GM12878 (cell line): ENCODE measurements around the gene IFI30. TPM values are rescaled to one million over a fixed set of nuclear protein-coding genes. Genes with fewer than 3 reads are reported as not detected.
A peak's percentile ranks its signal among the peaks of the same experiment; 100 is the strongest.

Experiments
- ATAC-seq: fragments of 200-7000 bp; cut with Tn5 transposase; 3 replicates; pipeline ENCODE4 v1.9.1; 2020; ENCODE audit warnings: mild to moderate bottlenecking, moderate library complexity
- BruUV-seq: library from RNA; stranded (reverse); fragments of 400-500 nt; replicated peaks from 2 replicates; lab custom pipeline; 2021; lab: Mats Ljungman, UMichigan
- CTCF ChIA-PET: fragments of 300-600 bp; sonication (Branson Sonifier 250); formaldehyde crosslinking; extraction: SDS; loops from one replicate; lab custom pipeline; 2021; ENCODE audit warnings: inconsistent platforms; lab: Yijun Ruan, JAX
- POLR2A ChIA-PET: fragments of 350-600 bp; formaldehyde crosslinking; extraction: SDS; loops from one replicate; lab custom pipeline; 2021; ENCODE audit warnings: inconsistent platforms; lab: Charles Lee
- RAD21 ChIA-PET: fragments of 300-600 bp; sonication (Branson Sonifier 250); formaldehyde crosslinking; loops from one replicate; lab custom pipeline; 2023; ENCODE audit warnings: antibody characterized with exemption; ENCODE audit not compliant: unreplicated experiment; lab: Charles Lee
- SMC1A ChIA-PET: fragments of 300-600 bp; sonication (Branson Sonifier 250); formaldehyde crosslinking; loops from one replicate; lab custom pipeline; 2023; ENCODE audit not compliant: unreplicated experiment, uncharacterized antibody; lab: Charles Lee
- DNase-seq: peaks from one replicate; pipeline ENCODE4 v3.0.0-alpha.2; 2011; ENCODE audit warnings: low read depth, low spot score
- FAIRE-seq: peaks from 3 replicates; lab custom pipeline; 2011; peaks lifted over from hg19 to GRCh38; lab: Jason Lieb, UNC
- H2AFZ ChIP-seq: 2 replicates; pipeline ENCODE4 v1.6.0; 2011; ENCODE audit warnings: low read depth, low read length, control low read depth; ENCODE audit not compliant: control insufficient read depth
- H3K27ac ChIP-seq: 2 replicates; pipeline ENCODE4 v1.5.1; 2011; ENCODE audit warnings: control low read depth; ENCODE audit not compliant: control insufficient read depth, insufficient read depth
- H3K27me3 ChIP-seq, 2 experiments: replicated peaks in 1 of 2; 2 replicates each; pipeline versions ENCODE4 v1.6.0 to v1.6.1; 2011; ENCODE audit warnings: low read length in 1 of 2; ENCODE audit not compliant: control insufficient read depth in 2 of 2, insufficient read depth in 2 of 2
- H3K36me3 ChIP-seq, 2 experiments: 2 replicates each; pipeline ENCODE4 v1.5.1; 2011; ENCODE audit warnings: low read length in 1 of 2; ENCODE audit not compliant: control insufficient read depth in 2 of 2, insufficient read depth in 2 of 2
- H3K4me1 ChIP-seq: 2 replicates; pipeline ENCODE4 v1.6.1; 2011; ENCODE audit warnings: mild to moderate bottlenecking, low read length, moderate library complexity, mixed read lengths; ENCODE audit not compliant: control insufficient read depth, insufficient read depth
- H3K4me2 ChIP-seq: 2 replicates; pipeline ENCODE4 v1.6.0; 2011; ENCODE audit warnings: control low read depth; ENCODE audit not compliant: control insufficient read depth, insufficient read depth
- H3K4me3 ChIP-seq: fragments of 200-600 bp; sonication (generic); 2 replicates; pipeline ENCODE4 v1.5.1; 2016
- H3K79me2 ChIP-seq: 2 replicates; pipeline ENCODE4 v1.6.0; 2011; ENCODE audit warnings: low read length; ENCODE audit not compliant: control insufficient read depth, insufficient read depth
- H3K9ac ChIP-seq: 2 replicates; pipeline ENCODE4 v1.8.0; 2011; ENCODE audit warnings: low read length, control low read depth, mixed read lengths; ENCODE audit not compliant: control insufficient read depth, insufficient read depth
- H3K9me3 ChIP-seq: replicated peaks from 3 replicates; pipeline ENCODE4 v1.5.1; 2011; ENCODE audit warnings: mild to moderate bottlenecking, low read length; ENCODE audit not compliant: control insufficient read depth, insufficient read depth
- H4K20me1 ChIP-seq: 2 replicates; pipeline ENCODE4 v1.6.0; 2011; ENCODE audit not compliant: control insufficient read depth, insufficient read depth
- CREM ChIP-seq: IDR thresholded peaks from 2 replicates; pipeline ENCODE4 v1.6.1; 2014; ENCODE audit warnings: antibody characterized with exemption, low read depth
- EGR1 ChIP-seq, 2 experiments: IDR thresholded peaks; 1 replicate in 1 of 2; 2 replicates in 1 of 2; pipeline ENCODE4 v1.6.1; 2011 to 2012; ENCODE audit warnings: low read depth in 2 of 2, low read length in 2 of 2, borderline replicate concordance in 1 of 2, mild to moderate bottlenecking in 1 of 2, moderate library complexity in 1 of 2
- ESRRA ChIP-seq: IDR thresholded peaks from 2 replicates; pipeline ENCODE4 v1.6.1; 2012; ENCODE audit warnings: mild to moderate bottlenecking, low read length, improper control_type of control experiment
- MTA3 ChIP-seq: IDR thresholded peaks from 2 replicates; pipeline ENCODE4 v1.6.1; 2012; ENCODE audit warnings: low read length, inconsistent platforms, borderline replicate concordance
- MYB ChIP-seq: fragments of 150-350 bp; IDR thresholded peaks from 2 replicates; pipeline ENCODE4 v1.6.1; 2014; ENCODE audit warnings: mild to moderate bottlenecking, low read depth, low read length, borderline replicate concordance
- SIN3A ChIP-seq: IDR thresholded peaks from 2 replicates; pipeline ENCODE4 v1.6.1; 2012; ENCODE audit warnings: low read depth, low read length, improper control_type of control experiment
- SP1 ChIP-seq: IDR thresholded peaks from one replicate; pipeline ENCODE4 v1.6.1; 2011; ENCODE audit warnings: low read depth, low read length
- SRF ChIP-seq, 2 experiments: IDR thresholded peaks; 2 replicates each; pipeline ENCODE4 v1.6.1; 2011; ENCODE audit warnings: low read depth in 2 of 2, low read length in 2 of 2, mild to moderate bottlenecking in 1 of 2, moderate library complexity in 1 of 2
- USF1 ChIP-seq: IDR thresholded peaks from 2 replicates; pipeline ENCODE4 v1.6.1; 2011; ENCODE audit warnings: borderline replicate concordance, low read depth, mild to moderate bottlenecking, moderate library complexity, mixed read lengths, low read length; ENCODE audit not compliant: insufficient read depth; ENCODE audit errors: extremely low read length
- WGBS: methylation state at CpG from one replicate; pipeline ENCODE4 v1.1.6; 2016; ENCODE audit warnings: low lambda C conversion rate; ENCODE audit not compliant: insufficient replicate concordance, insufficient coverage; ENCODE audit errors: missing lambda C conversion rate; 5-methylcytosine and 5-hydroxymethylcytosine counted together
- in situ Hi-C: fragments of 300-500 bp; cut with MboI; formaldehyde crosslinking; loops from 9 replicates; pipeline ENCODE4 v1.14.3; 2018; ENCODE audit warnings: mixed read lengths
- intact Hi-C: fragments of 100-400 bp; cut with micrococcal nuclease; formaldehyde crosslinking; loops from one replicate; pipeline ENCODE4 v1.14.2; 2022; ENCODE audit not compliant: unreplicated experiment
- polyA plus RNA-seq, 11 experiments: library from polyadenylated mRNA; depleted of rRNA in 4 of 11; unstranded in 6 of 11; stranded (reverse) in 5 of 11; fragments of >200 nt; fragmentation: Nextera tagmentation in 4 of 11; fragmentation: Illumina TruSeq in 1 of 11; extraction: Ambion mirVana in 4 of 11; extraction: Trizol in 1 of 11; gene quantifications; 1 replicate in 1 of 11; 2 replicates in 10 of 11; pipeline versions ENCODE4 v1.2.1 to v1.2.3, GENCODE V29; 2011 to 2016; ENCODE audit warnings: inconsistent platforms in 2 of 11, missing spikeins in 2 of 11, low read depth in 1 of 11
- total RNA-seq, 4 experiments: library from RNA; depleted of rRNA in 3 of 4; stranded (reverse); fragments of >200 nt in 3 of 4; fragmentation: Illumina TruSeq in 1 of 4; extraction: Trizol in 1 of 4; gene quantifications; 2 replicates each; pipeline versions ENCODE4 v1.2.1 to v1.2.3, GENCODE V29; 2013 to 2021
- TF ChIP-seq, protein P1 (sequence below): fragments of 450-650 bp; formaldehyde crosslinking; IDR thresholded peaks from 2 replicates; pipeline ENCODE4 v1.4.0; 2022; ENCODE audit warnings: mild to moderate bottlenecking, moderate library complexity
- TF ChIP-seq, protein P2 (sequence below), 3 experiments: IDR thresholded peaks in 2 of 3; conservative IDR thresholded peaks in 1 of 3; 2 replicates each; pipeline ENCODE4 v1.5.1; 2011; ENCODE audit warnings: low read depth in 3 of 3, low read length in 3 of 3, mild to moderate bottlenecking in 3 of 3, control low read depth in 2 of 3, moderate library complexity in 2 of 3, inconsistent platforms in 1 of 3, mixed read lengths in 1 of 3; ENCODE audit not compliant: control insufficient read depth in 2 of 3, insufficient read depth in 1 of 3; ENCODE audit errors: extremely low read depth in 1 of 3
- TF ChIP-seq, protein P3 (sequence below): fragments of 150-350 bp; IDR thresholded peaks from 2 replicates; pipeline ENCODE4 v1.6.1; 2014; ENCODE audit warnings: mild to moderate bottlenecking, low read depth, low read length

The IFI30 gene
- total and polyA plus RNA-seq, 10 of the 15 experiments (the other 5 are each of a cell fraction or from before 2014, with no cell fraction given) = 221 to 1,112 (median 451) TPM

- ChIA-PET RAD21 (interaction anchor here (0.6 to 8.1 kb wide), 13 partner anchors 11 to 137 kb away, joined by 3 to 175 read pairs (median 5); partner anchors contain the start of genes JUND, MPV17L2 and PIK3R2), CTCF (interaction anchor here (0.8 to 11.7 kb wide), 4 partner anchors 10 to 126 kb away, joined by 3 to 213 read pairs (median 17); partner anchors contain the start of gene MPV17L2), SMC1A (interaction anchor here (0.6 to 9.5 kb wide), 8 partner anchors 8 to 146 kb away, joined by 3 to 121 read pairs (median 4); a partner anchor contains a TSS), POLR2A (interaction anchor here (0.7 to 3.4 kb wide), 6 partner anchors 8 to 155 kb away, joined by 3 to 22 read pairs (median 8); partner anchors contain the start of gene MPV17L2)
- Histone ChIP-seq H3K9me3 (no peaks in the 10 kb centered on the region), H3K27me3 (no peaks in the 10 kb centered on the region), H3K36me3 (peaks cover 0 to 12% of the 10 kb centered on the region in 2 experiments; a peak in 2 of 4 replicates), H2AFZ (peak overlapping the region; percentile 82), H3K79me2 (peaks cover 9% of the 10 kb centered on the region), H3K4me1 (peaks cover 6% of the 10 kb centered on the region), H3K27ac (no peak overlapping the region), H4K20me1 (no peaks in the 10 kb centered on the region), H3K4me2 (peak overlapping the region; percentile 56), H3K9ac (no peak overlapping the region; the same call in 1 of the 2 replicates), H3K4me3 (peak overlapping the region; percentile 86)
- intact Hi-C loops (loop anchor here (10.0 kb wide), 1 partner anchor 212 kb away; the partner anchor contains the start of gene SSBP4), in situ Hi-C loops (no loop called here)
- DNase-seq (no peak), FAIRE-seq (peak; percentile 72), ATAC-seq (peak; percentile 9)
- 1% methylated on average over 32 of the region's 32 CpGs for WGBS
- no TSS peak for BruUV-seq
- TF ChIP-seq MYB = no peak
- TF ChIP-seq, protein P1, sequence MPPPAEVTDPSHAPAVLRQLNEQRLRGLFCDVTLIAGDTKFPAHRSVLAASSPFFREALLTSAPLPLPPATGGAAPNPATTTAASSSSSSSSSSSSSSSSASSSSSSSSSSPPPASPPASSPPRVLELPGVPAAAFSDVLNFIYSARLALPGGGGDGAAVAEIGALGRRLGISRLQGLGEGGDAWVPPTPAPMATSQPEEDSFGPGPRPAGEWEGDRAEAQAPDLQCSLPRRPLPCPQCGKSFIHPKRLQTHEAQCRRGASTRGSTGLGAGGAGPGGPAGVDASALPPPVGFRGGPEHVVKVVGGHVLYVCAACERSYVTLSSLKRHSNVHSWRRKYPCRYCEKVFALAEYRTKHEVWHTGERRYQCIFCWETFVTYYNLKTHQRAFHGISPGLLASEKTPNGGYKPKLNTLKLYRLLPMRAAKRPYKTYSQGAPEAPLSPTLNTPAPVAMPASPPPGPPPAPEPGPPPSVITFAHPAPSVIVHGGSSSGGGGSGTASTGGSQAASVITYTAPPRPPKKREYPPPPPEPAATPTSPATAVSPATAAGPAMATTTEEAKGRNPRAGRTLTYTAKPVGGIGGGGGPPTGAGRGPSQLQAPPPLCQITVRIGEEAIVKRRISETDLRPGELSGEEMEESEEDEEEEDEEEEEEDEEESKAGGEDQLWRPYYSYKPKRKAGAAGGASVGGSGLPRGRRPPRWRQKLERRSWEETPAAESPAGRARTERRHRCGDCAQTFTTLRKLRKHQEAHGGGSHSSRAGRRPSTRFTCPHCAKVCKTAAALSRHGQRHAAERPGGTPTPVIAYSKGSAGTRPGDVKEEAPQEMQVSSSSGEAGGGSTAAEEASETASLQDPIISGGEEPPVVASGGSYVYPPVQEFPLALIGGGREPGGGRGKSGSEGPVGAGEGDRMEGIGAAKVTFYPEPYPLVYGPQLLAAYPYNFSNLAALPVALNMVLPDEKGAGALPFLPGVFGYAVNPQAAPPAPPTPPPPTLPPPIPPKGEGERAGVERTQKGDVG (CRISPR knock-in tag) = no peak
- TF ChIP-seq MTA3 = no peak
- TF ChIP-seq SP1 = no peak
- no peak for TF ChIP-seq EGR1 (IDR thresholded peaks at IDR 0.05; ENCODE audit: borderline replicate concordance in 1 of 2, low read depth in 2 of 2, low read length in 2 of 2)
- TF ChIP-seq, protein P2, sequence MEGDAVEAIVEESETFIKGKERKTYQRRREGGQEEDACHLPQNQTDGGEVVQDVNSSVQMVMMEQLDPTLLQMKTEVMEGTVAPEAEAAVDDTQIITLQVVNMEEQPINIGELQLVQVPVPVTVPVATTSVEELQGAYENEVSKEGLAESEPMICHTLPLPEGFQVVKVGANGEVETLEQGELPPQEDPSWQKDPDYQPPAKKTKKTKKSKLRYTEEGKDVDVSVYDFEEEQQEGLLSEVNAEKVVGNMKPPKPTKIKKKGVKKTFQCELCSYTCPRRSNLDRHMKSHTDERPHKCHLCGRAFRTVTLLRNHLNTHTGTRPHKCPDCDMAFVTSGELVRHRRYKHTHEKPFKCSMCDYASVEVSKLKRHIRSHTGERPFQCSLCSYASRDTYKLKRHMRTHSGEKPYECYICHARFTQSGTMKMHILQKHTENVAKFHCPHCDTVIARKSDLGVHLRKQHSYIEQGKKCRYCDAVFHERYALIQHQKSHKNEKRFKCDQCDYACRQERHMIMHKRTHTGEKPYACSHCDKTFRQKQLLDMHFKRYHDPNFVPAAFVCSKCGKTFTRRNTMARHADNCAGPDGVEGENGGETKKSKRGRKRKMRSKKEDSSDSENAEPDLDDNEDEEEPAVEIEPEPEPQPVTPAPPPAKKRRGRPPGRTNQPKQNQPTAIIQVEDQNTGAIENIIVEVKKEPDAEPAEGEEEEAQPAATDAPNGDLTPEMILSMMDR (IDR thresholded peaks at IDR 0.05 in 2 of 3, conservative IDR thresholded peaks at IDR 0.05 in 1 of 3; ENCODE audit: control insufficient read depth in 2 of 3, extremely low read depth in 1 of 3, insufficient read depth in 1 of 3, low read depth in 3 of 3, low read length in 3 of 3) = peak; percentile 24 to 48 (median 41); a peak in 4 of 6 replicates
- TF ChIP-seq, protein P3, sequence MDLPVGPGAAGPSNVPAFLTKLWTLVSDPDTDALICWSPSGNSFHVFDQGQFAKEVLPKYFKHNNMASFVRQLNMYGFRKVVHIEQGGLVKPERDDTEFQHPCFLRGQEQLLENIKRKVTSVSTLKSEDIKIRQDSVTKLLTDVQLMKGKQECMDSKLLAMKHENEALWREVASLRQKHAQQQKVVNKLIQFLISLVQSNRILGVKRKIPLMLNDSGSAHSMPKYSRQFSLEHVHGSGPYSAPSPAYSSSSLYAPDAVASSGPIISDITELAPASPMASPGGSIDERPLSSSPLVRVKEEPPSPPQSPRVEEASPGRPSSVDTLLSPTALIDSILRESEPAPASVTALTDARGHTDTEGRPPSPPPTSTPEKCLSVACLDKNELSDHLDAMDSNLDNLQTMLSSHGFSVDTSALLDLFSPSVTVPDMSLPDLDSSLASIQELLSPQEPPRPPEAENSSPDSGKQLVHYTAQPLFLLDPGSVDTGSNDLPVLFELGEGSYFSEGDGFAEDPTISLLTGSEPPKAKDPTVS = no peak
- 0 out of 2 replicates have a peak, but pooled peaks have one; percentile 68 for TF ChIP-seq ESRRA
- no peak for TF ChIP-seq SRF (IDR thresholded peaks at IDR 0.05; ENCODE audit: low read depth in 2 of 2, low read length in 2 of 2)
- TF ChIP-seq SIN3A = 0 out of 2 replicates have a peak, but pooled peaks have one; percentile 26
- TF ChIP-seq USF1 = peak; percentile 70
- TF ChIP-seq CREM = no peak
Observed at GRCh38 chr19:18202778-18203407, 29.3 kb downstream of the IFI30 start.
